Lower leg skin (tissue), 4 donors: ENCODE results near the gene P3H2. TPM values are rescaled to one million over a fixed set of nuclear protein-coding genes. Genes with fewer than 3 reads are reported as not detected.

Experiments
- DNase-seq, 2 donors: peaks; one replicate each; pipeline ENCODE4 v3.0.0-alpha.2; 2019; ENCODE audit warnings: low spot score in 2 of 2
- H3K4me3 ChIP-seq: fragments of 200-600 bp; sonication (generic); 2 replicates; pipeline ENCODE4 v1.5.1; 2017; ENCODE audit warnings: mild to moderate bottlenecking, low read depth; ENCODE audit not compliant: poor library complexity, severe bottlenecking
- CTCF ChIP-seq, 3 donors: fragments of 450-650 bp; IDR thresholded peaks; one replicate each; pipeline ENCODE4 v1.5.1; 2016; ENCODE audit warnings: antibody characterized with exemption in 3 of 3, mild to moderate bottlenecking in 3 of 3, moderate library complexity in 2 of 3
- POLR2A ChIP-seq, 2 donors: fragments of 450-650 bp; IDR thresholded peaks; one replicate each; pipeline ENCODE4 v1.6.1; 2016 to 2017; ENCODE audit warnings: antibody characterized with exemption in 2 of 2, mild to moderate bottlenecking in 1 of 2, moderate library complexity in 1 of 2
- WGBS, 2 donors: methylation state at CpG; one replicate each; pipeline ENCODE4 v1.1.5; 2018; 5-methylcytosine and 5-hydroxymethylcytosine counted together
- intact Hi-C: fragments of 100-400 bp; cut with DNase I; formaldehyde crosslinking; loops from one replicate; pipeline ENCODE4 v1.15.0; 2023; ENCODE audit warnings: low total_unique reads
- total RNA-seq, 4 donors: library from RNA; depleted of rRNA; stranded (reverse); fragments of >200 nt; gene quantifications; one replicate each; pipeline ENCODE4 v1.1.0, GENCODE V29; 2016

Gene P3H2
- total RNA-seq, 4 donors from 2014 or later = 20.0 to 41.9 (median 35.6) TPM

- intact Hi-C loops = no loop called here
- no peak overlapping the region for H3K4me3 ChIP-seq
- no peak for TF ChIP-seq POLR2A (IDR thresholded peaks at IDR 0.05)
- TF ChIP-seq CTCF (IDR thresholded peaks at IDR 0.05) = no peak
- no peak for DNase-seq
- WGBS, 2 donors = 87 to 92% methylated on average over 3 of the region's 3 CpGs
Observed at GRCh38 chr3:190027116-190027515, 93.6 kb downstream of the P3H2 start.

- intact Hi-C loops = no loop called here
Observed at GRCh38 chr3:190026154-190026553, 94.5 kb downstream of the P3H2 start.

GRCh38 chr3:190024912-190025311 lies 95.8 kb downstream of the P3H2 start:
- intact Hi-C loops = no loop called here
- 66 to 67% methylated on average over 4 of the region's 4 CpGs for WGBS, 2 donors
- TF ChIP-seq CTCF (IDR thresholded peaks at IDR 0.05) (no peak), POLR2A (IDR thresholded peaks at IDR 0.05) (no peak)
- no peak overlapping the region for H3K4me3 ChIP-seq
- no peak for DNase-seq

More at GRCh38 chr3:190026154-190026553, 94.5 kb downstream of the P3H2 start:
- DNase-seq = no peak
- 65 to 71% methylated on average over 6 of the region's 6 CpGs for WGBS, 2 donors
- H3K4me3 ChIP-seq = no peak overlapping the region
- TF ChIP-seq POLR2A (IDR thresholded peaks at IDR 0.05) = no peak
- no peak for TF ChIP-seq CTCF (IDR thresholded peaks at IDR 0.05)

GRCh38 chr3:190019844-190020243 lies 100.9 kb downstream of the P3H2 start:
- intact Hi-C loops = no loop called here

GRCh38 chr3:190019006-190019405 lies 101.7 kb downstream of the P3H2 start:
- 65 to 66% methylated on average over 2 of the region's 2 CpGs for WGBS, 2 donors
- DNase-seq = no peak
- intact Hi-C loops = no loop called here
- H3K4me3 ChIP-seq = no peak overlapping the region
- TF ChIP-seq POLR2A (IDR thresholded peaks at IDR 0.05) (no peak), CTCF (IDR thresholded peaks at IDR 0.05) (no peak)

More at GRCh38 chr3:190019844-190020243, 100.9 kb downstream of the P3H2 start:
- 70% methylated on average over 2 of the region's 2 CpGs; no CpG with 5 or more reads in 1 of the 2 donors for WGBS, 2 donors
- DNase-seq = no peak
- no peak overlapping the region for H3K4me3 ChIP-seq
- no peak for TF ChIP-seq POLR2A (IDR thresholded peaks at IDR 0.05)
- no peak for TF ChIP-seq CTCF (IDR thresholded peaks at IDR 0.05)

GRCh38 chr3:190018460-190018859 lies 102.2 kb downstream of the P3H2 start:
- TF ChIP-seq CTCF (IDR thresholded peaks at IDR 0.05) = no peak
- no peak for DNase-seq
- intact Hi-C loops = no loop called here
- WGBS, 2 donors = 92 to 100% methylated on average over 1 of the region's 1 CpG
- no peak overlapping the region for H3K4me3 ChIP-seq
